Activated T-helper 2 cell treated with anti-CD3 and anti-CD28 coated beads, Interferon-gamma antibody, Interleukin-2, Interleukin-4, amounts not matched to agents 10 μg/mL and 5 μg/mL and 100 μg/mL, durations not matched to agents 14 hours and 24 hours and 36 hours (primary cell): Measurements from ENCODE around the gene OLIG2. TPM values are rescaled to one million over a fixed set of nuclear protein-coding genes. Genes with fewer than 3 reads are reported as not detected.
A peak's percentile ranks its signal among the peaks of the same experiment; 100 is the strongest.

ENCODE experiments used
- DNase-seq: peaks from one replicate; pipeline ENCODE4 v3.0.0; 2021; ENCODE audit warnings: low spot score
- H3K27ac Mint-ChIP-seq: one replicate; pipeline ENCODE4 v1.8.0; 2021; ENCODE audit warnings: mixed read lengths
- H3K27me3 Mint-ChIP-seq: one replicate; pipeline ENCODE4 v1.8.0; 2021; ENCODE audit warnings: low read depth, mixed read lengths
- H3K36me3 Mint-ChIP-seq: one replicate; pipeline ENCODE4 v1.8.0; 2021; ENCODE audit warnings: low read depth, mixed read lengths
- H3K4me1 Mint-ChIP-seq: one replicate; pipeline ENCODE4 v1.8.0; 2021; ENCODE audit warnings: low read depth, mixed read lengths
- H3K4me3 Mint-ChIP-seq: one replicate; pipeline ENCODE4 v1.8.0; 2021; ENCODE audit warnings: low read depth, mild to moderate bottlenecking, moderate library complexity, mixed read lengths
- H3K9me3 Mint-ChIP-seq: one replicate; pipeline ENCODE4 v1.8.0; 2021; ENCODE audit warnings: mixed read lengths
- intact Hi-C: fragments of 100-400 bp; cut with micrococcal nuclease; formaldehyde crosslinking; loops from one replicate; pipeline ENCODE4 v1.15.1; 2023
- total RNA-seq: library from RNA; stranded (reverse); gene quantifications from 2 replicates; pipeline ENCODE4 v1.2.3, GENCODE V29; 2022

OLIG2 gene
- total RNA-seq, 1 donor from 2014 or later = not detected

- no peak for DNase-seq
- H3K4me1 Mint-ChIP-seq = no peaks in the 10 kb centered on the region
- intact Hi-C loops = no loop called here
- no peak overlapping the region for H3K4me3 Mint-ChIP-seq
- no peak overlapping the region for H3K27ac Mint-ChIP-seq
- peaks cover 47% of the 10 kb centered on the region for H3K27me3 Mint-ChIP-seq
- no peaks in the 10 kb centered on the region for H3K9me3 Mint-ChIP-seq
- no peaks in the 10 kb centered on the region for H3K36me3 Mint-ChIP-seq
Observed at GRCh38 chr21:33010931-33011330, 14.8 kb upstream of the OLIG2 start.

- intact Hi-C loops = no loop called here
- H3K27ac Mint-ChIP-seq = no peak overlapping the region
- no peak overlapping the region for H3K4me3 Mint-ChIP-seq
- DNase-seq = no peak
- peaks cover 51% of the 10 kb centered on the region for H3K27me3 Mint-ChIP-seq
- H3K9me3 Mint-ChIP-seq = no peaks in the 10 kb centered on the region
- no peaks in the 10 kb centered on the region for H3K4me1 Mint-ChIP-seq
- no peaks in the 10 kb centered on the region for H3K36me3 Mint-ChIP-seq
Observed at GRCh38 chr21:33011462-33011861, 14.3 kb upstream of the OLIG2 start.

- no peaks in the 10 kb centered on the region for H3K4me1 Mint-ChIP-seq
- H3K27ac Mint-ChIP-seq = no peak overlapping the region
- DNase-seq = no peak
- no peak overlapping the region for H3K4me3 Mint-ChIP-seq
- H3K27me3 Mint-ChIP-seq = peaks cover 60% of the 10 kb centered on the region
- no peaks in the 10 kb centered on the region for H3K9me3 Mint-ChIP-seq
- no peaks in the 10 kb centered on the region for H3K36me3 Mint-ChIP-seq
- intact Hi-C loops = no loop called here
Observed at GRCh38 chr21:33013626-33014025, 12.1 kb upstream of the OLIG2 start.

DNA sequence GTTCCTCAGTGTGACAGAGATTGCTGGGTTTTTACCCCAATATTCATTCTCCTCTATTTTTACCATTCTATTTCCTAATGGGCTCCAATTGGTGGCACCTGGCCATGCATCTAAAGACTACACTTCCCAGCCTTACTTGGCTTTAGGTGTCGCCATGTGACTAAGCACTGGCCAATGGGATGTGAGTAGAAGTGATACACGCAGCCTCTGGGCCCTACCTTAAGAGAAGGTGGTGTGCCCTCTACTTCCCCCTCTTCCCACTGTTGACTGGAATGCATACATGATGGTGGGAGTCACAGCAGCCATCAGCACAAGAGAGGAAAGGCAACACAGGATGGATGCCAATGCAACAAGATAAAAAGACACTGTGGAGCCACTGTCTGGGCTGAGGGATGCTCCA, 11.4 kb upstream of the OLIG2 start:
- H3K9me3 Mint-ChIP-seq = no peaks in the 10 kb centered on the region
- H3K36me3 Mint-ChIP-seq = no peaks in the 10 kb centered on the region
- intact Hi-C loops = no loop called here
- peaks cover 2% of the 10 kb centered on the region for H3K4me1 Mint-ChIP-seq
- no peak for DNase-seq
- H3K27me3 Mint-ChIP-seq = peaks cover 60% of the 10 kb centered on the region
- H3K27ac Mint-ChIP-seq = no peak overlapping the region
- H3K4me3 Mint-ChIP-seq = no peak overlapping the region

DNA sequence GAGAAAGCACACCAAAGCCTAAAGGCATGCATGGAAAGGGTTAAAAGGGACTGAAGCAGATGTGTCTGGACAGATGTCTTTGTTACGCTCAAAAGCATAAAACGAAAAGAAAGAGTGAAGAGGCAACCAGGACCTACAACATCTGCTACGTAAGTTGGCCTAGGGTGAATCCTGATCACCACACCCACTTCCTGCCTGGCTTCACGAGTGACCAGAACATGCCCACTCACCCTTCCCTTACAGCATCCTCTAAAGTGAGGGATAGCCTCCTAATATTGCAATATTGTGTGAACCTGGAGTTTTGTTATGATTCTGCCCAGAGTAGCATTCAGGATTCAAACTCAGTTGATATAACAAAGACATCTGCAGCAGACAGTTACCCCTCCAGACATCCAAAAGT, 10.6 kb upstream of the OLIG2 start:
- H3K9me3 Mint-ChIP-seq = no peaks in the 10 kb centered on the region

GRCh38 chr21:33015756-33016155, 10.0 kb upstream of the OLIG2 start:
- peaks cover 66% of the 10 kb centered on the region for H3K27me3 Mint-ChIP-seq
- no peak overlapping the region for H3K4me3 Mint-ChIP-seq
- H3K27ac Mint-ChIP-seq = no peak overlapping the region
- DNase-seq = no peak
- no peaks in the 10 kb centered on the region for H3K36me3 Mint-ChIP-seq
- peaks cover 11% of the 10 kb centered on the region for H3K4me1 Mint-ChIP-seq
- no peaks in the 10 kb centered on the region for H3K9me3 Mint-ChIP-seq
- intact Hi-C loops = no loop called here

More for the DNA sequence above, 10.6 kb upstream of the OLIG2 start:
- no peak for DNase-seq
- no peak overlapping the region for H3K27ac Mint-ChIP-seq
- H3K27me3 Mint-ChIP-seq = peaks cover 64% of the 10 kb centered on the region
- H3K4me1 Mint-ChIP-seq = peaks cover 6% of the 10 kb centered on the region
- H3K36me3 Mint-ChIP-seq = no peaks in the 10 kb centered on the region
- intact Hi-C loops = no loop called here
- no peak overlapping the region for H3K4me3 Mint-ChIP-seq

DNA sequence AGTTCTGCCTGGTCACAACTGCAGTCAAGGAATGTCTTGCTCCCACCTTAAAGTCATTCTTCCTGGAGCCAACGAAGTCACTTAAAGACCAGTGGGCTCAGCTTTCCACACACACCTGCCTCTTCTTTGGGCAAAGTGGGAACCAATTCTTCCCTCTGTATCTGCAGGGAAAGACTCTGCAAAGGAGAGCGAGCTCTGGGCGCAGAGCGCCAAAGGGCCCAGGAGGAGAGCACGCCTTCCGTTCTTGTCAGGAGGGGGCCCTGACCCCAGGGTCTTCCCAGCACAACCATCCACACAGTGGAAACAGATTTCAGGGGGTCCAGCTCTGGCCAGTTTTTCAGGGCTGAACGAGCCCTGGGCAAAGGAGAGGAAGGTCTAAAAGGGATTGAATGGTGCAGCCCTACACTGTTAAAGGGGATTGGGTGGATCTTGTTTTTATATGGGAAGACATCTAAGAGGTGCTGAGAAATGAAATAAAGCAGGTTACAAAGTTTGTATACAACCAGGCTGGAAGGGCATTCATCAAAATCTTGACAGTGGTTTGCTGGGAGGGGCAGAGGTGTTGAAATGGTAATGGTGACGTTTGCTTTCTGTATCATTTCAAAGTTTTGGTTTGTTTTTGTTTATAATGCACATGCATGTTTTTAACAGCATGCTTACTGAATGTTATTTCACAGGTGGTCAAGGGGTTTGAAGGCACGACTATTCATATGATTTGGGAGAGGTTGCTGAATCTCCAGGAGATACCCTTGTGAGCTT, 6.8 kb upstream of the OLIG2 start:
- Mint-ChIP-seq H3K9me3 (no peaks in the 10 kb centered on the region), H3K27ac (no peak overlapping the region), H3K27me3 (peaks cover 78% of the 10 kb centered on the region), H3K36me3 (peaks cover 2% of the 10 kb centered on the region), H3K4me3 (peak overlapping the region; percentile 45), H3K4me1 (peaks cover 13% of the 10 kb centered on the region)
- intact Hi-C loops = no loop called here
- no peak for DNase-seq

- intact Hi-C loops = no loop called here
- Mint-ChIP-seq H3K4me3 (peak overlapping the region; percentile 45), H3K27me3 (peaks cover 83% of the 10 kb centered on the region), H3K4me1 (peaks cover 18% of the 10 kb centered on the region), H3K9me3 (no peaks in the 10 kb centered on the region), H3K27ac (no peak overlapping the region), H3K36me3 (peaks cover 2% of the 10 kb centered on the region)
- no peak for DNase-seq
Observed at GRCh38 chr21:33019516-33019884, 6.2 kb upstream of the OLIG2 start.

DNA sequence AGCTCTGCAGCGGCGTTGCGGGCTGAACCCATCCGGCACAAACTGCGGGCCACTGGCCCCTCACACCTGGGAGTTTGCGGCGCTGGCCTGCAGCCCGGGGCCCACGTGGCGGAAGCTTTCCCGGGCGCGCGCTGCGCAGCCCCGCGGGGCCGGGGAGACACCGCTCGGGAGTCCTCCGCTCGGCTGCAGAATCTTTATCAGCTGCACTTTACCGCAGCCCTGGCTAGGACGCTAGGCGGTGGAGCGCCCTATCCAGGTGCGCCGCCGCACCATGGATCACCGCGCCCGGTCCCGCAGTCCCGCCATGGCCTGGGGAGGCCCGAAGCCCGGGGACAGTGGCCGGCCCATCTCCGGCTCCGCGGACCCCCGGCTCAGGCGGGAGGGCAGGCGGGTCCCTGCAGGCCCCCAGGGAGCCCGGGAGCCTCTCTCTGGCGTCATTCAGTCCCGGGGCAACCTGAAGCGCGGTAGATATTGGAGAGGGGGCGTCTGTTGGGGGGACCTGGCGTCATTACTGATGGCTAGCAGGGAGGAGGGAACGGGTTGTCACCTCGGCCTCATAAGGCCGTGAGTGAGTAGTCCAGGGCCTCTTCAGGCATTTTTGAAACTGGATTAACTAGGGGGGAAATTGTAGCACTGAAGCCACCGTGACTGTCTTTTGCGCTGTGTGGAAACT, 5.7 kb upstream of the OLIG2 start:
- H3K4me3 Mint-ChIP-seq = no peak overlapping the region
- no peak for DNase-seq
- intact Hi-C loops = loop anchor here (5.0 to 10.0 kb wide), 2 partner anchors 105 to 188 kb away; no protein-coding TSS in a partner anchor
- peaks cover 85% of the 10 kb centered on the region for H3K27me3 Mint-ChIP-seq
- no peak overlapping the region for H3K27ac Mint-ChIP-seq
- H3K36me3 Mint-ChIP-seq = peaks cover 2% of the 10 kb centered on the region
- no peaks in the 10 kb centered on the region for H3K9me3 Mint-ChIP-seq
- peaks cover 18% of the 10 kb centered on the region for H3K4me1 Mint-ChIP-seq

- Mint-ChIP-seq H3K4me1 (peaks cover 18% of the 10 kb centered on the region), H3K27ac (no peak overlapping the region)
- intact Hi-C loops = loop anchor here (5.0 to 10.0 kb wide), 2 partner anchors 104 to 188 kb away; no protein-coding TSS in a partner anchor
Observed at GRCh38 chr21:33020558-33021100, 5.1 kb upstream of the OLIG2 start.

DNA sequence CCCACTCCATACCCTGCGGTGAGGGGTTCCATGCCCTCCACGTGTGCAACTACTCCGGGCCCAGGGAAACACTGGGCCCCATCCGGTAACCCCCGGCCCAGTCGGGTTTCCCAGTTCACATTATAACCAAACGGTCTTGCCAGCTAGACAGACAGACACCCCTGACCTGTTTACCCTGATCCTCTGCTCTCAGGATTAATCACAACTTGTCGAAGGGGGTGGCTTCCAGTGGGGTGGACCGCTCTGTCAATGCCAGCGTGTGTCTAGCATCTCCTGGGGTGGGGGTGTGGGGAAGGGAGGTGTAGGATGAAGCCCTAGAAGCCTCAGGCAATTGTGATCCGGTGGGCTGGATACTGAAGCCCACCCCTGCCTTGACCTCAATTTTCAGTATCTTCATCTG, 4.6 kb upstream of the OLIG2 start:
- DNase-seq = no peak
- intact Hi-C loops = loop anchor here (5.0 to 10.0 kb wide), 2 partner anchors 104 to 189 kb away; no protein-coding TSS in a partner anchor
- Mint-ChIP-seq H3K4me3 (no peak overlapping the region), H3K36me3 (peaks cover 2% of the 10 kb centered on the region), H3K4me1 (peaks cover 20% of the 10 kb centered on the region), H3K27ac (no peak overlapping the region), H3K9me3 (no peaks in the 10 kb centered on the region), H3K27me3 (peaks cover 87% of the 10 kb centered on the region)

More at GRCh38 chr21:33020558-33021100, 5.1 kb upstream of the OLIG2 start:
- peaks cover 2% of the 10 kb centered on the region for H3K36me3 Mint-ChIP-seq
- peaks cover 86% of the 10 kb centered on the region for H3K27me3 Mint-ChIP-seq
- H3K9me3 Mint-ChIP-seq = no peaks in the 10 kb centered on the region
- no peak overlapping the region for H3K4me3 Mint-ChIP-seq
- DNase-seq = no peak

- no peak overlapping the region for H3K4me3 Mint-ChIP-seq
- intact Hi-C loops = loop anchor here (5.0 to 10.0 kb wide), 2 partner anchors 103 to 189 kb away; no protein-coding TSS in a partner anchor
- H3K9me3 Mint-ChIP-seq = no peaks in the 10 kb centered on the region
- DNase-seq = no peak
- H3K27ac Mint-ChIP-seq = no peak overlapping the region
- peaks cover 20% of the 10 kb centered on the region for H3K4me1 Mint-ChIP-seq
- H3K36me3 Mint-ChIP-seq = peaks cover 2% of the 10 kb centered on the region
- peaks cover 87% of the 10 kb centered on the region for H3K27me3 Mint-ChIP-seq
Observed at GRCh38 chr21:33021667-33022066, 4.1 kb upstream of the OLIG2 start.

GRCh38 chr21:33022489-33022827, 3.3 kb upstream of the OLIG2 start:
- no peak for DNase-seq
- intact Hi-C loops = loop anchor here (5.0 to 10.0 kb wide), 2 partner anchors 102 to 190 kb away; no protein-coding TSS in a partner anchor
- Mint-ChIP-seq H3K4me1 (peaks cover 20% of the 10 kb centered on the region), H3K9me3 (no peaks in the 10 kb centered on the region), H3K4me3 (no peak overlapping the region), H3K27me3 (peaks cover 85% of the 10 kb centered on the region), H3K36me3 (peaks cover 2% of the 10 kb centered on the region), H3K27ac (peak overlapping the region; percentile 55)
